ENCODE measurements around the gene SLC19A1.
"Not testable (repeated sequence)": the region's sequence is repeated elsewhere in the genome, so short reads cannot be mapped to it uniquely, and the experiment has no call there.

The SLC19A1 gene

DNA sequence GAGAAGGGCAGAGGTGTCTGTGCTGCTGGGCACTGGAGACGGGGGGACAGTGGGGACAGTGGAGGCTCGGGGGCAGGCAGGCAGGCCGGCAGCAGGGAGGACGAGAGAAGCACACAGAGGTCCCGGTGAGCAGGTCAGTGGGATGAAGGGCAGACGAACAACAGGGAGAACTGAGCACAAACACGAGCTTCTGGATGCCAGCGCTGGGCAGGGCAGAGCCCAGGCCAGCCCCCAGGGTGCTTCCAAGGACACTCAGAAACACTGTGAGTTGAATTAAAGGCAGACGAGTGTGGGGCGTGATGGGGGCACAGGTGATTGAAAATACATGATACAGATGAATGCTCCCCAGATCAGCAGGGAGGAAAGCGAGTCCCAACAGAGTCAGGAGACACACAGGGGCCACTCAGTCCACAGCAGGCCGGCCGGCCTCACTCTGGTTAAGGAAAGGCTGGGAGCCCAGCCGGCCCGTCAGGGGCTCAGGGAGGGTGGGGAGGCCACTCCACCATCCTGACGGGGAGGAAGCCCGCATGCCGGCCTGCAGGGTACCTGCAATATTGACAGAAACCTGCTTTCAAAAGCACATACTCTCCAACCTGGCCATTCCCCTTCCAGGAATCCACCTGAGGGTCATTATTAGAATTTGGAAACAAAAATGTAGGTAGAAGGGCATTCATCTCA lies 14.1 kb downstream of the SLC19A1 start:
- H3K4me3 ChIP-seq (ENCODE audit: low read depth, low read length): no peak overlapping the region
- TF ChIP-seq, protein P1, sequence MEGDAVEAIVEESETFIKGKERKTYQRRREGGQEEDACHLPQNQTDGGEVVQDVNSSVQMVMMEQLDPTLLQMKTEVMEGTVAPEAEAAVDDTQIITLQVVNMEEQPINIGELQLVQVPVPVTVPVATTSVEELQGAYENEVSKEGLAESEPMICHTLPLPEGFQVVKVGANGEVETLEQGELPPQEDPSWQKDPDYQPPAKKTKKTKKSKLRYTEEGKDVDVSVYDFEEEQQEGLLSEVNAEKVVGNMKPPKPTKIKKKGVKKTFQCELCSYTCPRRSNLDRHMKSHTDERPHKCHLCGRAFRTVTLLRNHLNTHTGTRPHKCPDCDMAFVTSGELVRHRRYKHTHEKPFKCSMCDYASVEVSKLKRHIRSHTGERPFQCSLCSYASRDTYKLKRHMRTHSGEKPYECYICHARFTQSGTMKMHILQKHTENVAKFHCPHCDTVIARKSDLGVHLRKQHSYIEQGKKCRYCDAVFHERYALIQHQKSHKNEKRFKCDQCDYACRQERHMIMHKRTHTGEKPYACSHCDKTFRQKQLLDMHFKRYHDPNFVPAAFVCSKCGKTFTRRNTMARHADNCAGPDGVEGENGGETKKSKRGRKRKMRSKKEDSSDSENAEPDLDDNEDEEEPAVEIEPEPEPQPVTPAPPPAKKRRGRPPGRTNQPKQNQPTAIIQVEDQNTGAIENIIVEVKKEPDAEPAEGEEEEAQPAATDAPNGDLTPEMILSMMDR (IDR thresholded peaks at IDR 0.05; ENCODE audit: low read depth, low read length): no peak

DNA sequence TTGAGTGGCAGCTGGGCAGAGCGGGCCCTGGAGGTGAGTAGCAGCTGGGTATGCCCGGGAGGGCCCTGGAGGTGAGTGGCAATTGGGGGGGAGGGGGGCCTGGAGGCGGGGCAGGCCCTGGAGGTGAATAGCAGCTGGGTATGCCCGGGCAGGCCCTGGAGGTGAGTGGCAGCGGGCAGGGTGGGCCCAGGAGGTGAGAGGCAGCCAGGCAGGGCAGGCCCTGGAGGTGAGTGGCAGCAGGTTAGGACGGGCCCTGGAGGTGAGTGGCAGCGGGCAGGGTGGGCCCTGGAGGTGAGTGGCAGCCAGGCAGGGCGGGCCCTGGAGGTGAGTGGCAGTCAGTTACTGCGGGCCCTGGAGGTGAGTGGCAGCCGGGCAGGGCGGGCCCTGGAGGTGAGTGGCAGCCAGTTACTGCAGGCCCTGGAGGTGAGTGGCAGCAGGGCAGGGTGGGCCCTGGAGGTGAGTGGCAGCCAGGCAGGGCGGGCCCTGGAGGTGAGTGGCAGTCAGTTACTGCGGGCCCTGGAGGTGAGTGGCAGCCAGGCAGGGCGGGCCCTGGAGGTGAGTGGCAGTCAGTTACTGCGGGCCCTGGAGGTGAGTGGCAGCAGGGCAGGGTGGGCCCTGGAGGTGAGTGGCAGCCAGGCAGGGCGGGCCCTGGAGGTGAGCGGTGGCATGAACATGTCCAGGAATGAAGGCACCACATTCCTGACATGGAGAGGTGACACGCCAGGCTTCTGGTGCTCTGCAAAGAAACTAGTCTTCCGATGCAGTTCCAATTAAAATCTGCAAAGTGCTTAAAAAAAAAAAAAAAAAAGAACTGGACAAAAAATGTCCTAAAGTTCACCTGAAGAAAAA lies 14.9 kb downstream of the SLC19A1 start:
- not testable (repeated sequence) for H3K4me3 ChIP-seq (ENCODE audit: low read depth, low read length)

DNA sequence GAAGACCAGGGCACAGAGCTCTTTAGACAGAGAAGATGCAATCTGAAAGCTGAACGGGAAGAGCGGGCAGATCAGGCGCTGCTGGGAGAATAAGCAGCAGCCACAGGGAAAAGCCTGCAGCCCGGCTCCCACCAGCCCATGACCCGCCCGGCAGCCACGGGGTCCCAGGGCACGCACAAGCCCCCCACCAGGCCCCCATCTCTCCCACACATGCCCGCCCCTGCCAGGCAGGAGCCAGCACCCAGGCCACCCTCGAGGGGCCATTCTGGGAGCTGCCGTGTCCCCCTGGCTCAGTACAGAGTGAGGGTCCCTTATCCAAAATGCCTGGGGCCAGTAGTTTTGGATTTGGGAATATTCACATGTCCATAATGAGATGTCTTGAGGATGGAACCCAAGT lies 16.3 kb downstream of the SLC19A1 start:
- no peak overlapping the region for H3K4me3 ChIP-seq (ENCODE audit: low read depth, low read length)
- TF ChIP-seq, protein P1 (IDR thresholded peaks at IDR 0.05; ENCODE audit: low read depth, low read length): no peak

DNA sequence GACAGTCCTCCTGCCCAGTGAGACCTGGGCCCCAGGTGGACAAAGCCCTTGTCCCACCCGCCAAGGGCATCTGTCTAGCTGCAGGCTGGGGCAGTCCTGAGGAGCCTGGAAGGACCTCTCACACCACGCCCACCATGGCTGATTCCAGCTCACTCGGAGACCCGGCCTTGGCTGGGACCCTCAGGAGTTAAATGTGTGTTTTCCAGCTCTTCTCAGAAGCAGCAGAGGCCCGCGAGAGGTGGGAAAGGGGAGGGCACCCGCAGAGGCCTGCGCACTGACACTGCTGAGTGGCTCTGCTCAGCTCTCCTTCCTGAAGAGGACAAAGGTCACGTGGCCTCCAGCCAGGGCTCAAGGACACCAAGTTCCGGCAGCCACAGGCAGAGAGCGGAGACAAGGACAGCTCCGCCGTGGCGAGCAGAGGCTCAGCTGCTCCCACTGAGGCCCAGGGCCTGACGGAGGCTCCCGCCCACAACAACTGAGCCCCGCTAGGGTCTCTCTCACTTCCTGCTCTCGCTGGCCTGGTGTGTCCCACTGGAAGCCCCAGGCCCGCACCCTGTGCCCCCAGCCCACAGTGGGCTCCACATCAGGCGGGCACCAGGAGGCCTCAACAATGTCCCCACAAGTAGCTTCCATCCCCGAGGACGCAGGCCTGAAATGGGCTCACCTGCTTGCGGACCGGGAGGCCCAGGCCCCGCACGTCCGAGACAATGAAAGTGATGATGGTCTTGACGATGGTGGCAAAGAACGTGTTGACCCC lies 16.9 kb downstream of the SLC19A1 start:
- H3K4me3 ChIP-seq (ENCODE audit: low read depth, low read length): no peak overlapping the region
- TF ChIP-seq, protein P1 (IDR thresholded peaks at IDR 0.05; ENCODE audit: low read depth, low read length): no peak

DNA sequence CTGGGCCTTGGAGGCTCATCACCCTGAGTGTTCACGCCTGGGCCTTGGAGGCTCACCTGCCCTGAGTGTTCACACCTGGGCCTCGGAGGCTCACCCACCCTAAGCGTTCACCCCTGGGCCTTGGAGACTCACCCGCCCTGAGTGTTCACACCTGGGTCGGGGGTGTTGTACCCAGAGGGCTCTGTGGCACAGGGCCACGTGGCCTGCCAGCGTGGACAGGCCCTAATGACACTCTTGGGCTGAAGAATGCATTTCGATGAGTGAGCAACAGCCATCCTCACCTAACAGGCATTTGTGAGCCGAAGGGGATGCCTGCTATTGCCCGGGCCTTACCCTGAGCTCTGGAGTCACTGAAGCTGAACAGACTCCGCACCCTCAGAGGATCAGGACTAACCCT lies 17.5 kb downstream of the SLC19A1 start:
- TF ChIP-seq, protein P1 (IDR thresholded peaks at IDR 0.05; ENCODE audit: low read depth, low read length): no peak
- no peak overlapping the region for H3K4me3 ChIP-seq (ENCODE audit: low read depth, low read length)

DNA sequence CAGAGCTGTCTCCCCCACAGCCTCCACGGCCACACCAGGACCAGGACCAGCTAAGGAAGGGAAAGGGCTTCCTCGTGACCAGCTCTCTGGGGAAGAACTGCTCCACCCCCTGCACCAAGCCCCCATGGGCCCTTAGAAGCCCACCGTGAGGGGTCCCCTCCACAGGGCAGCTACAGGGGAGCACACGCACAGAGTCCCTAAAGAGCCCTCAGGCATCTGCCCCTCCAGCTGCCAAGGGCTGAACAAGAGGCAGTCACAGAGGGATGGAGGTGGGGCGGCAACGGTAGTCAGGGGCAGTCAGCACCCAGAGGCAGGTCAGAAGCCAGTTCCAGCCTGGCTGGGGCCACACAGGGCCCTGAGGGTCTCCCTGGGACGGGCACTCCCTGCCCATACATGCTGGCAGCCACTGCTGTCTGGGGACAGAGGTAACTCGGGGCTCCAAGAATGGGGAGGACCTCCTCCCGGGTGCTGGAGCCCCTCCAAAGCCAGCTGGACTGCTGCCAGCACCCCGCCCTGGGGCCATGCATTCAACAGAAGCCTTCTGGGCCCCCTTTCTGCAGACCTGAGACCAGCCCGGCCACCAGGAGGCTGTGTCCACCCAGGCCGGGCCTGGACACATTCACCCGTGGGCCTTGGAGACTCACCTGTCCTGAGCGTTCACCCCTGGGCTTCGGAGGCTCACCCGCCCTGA lies 18.7 kb downstream of the SLC19A1 start:
- H3K4me3 ChIP-seq (ENCODE audit: low read depth, low read length): no peak overlapping the region
- TF ChIP-seq, protein P1 (IDR thresholded peaks at IDR 0.05; ENCODE audit: low read depth, low read length): no peak

DNA sequence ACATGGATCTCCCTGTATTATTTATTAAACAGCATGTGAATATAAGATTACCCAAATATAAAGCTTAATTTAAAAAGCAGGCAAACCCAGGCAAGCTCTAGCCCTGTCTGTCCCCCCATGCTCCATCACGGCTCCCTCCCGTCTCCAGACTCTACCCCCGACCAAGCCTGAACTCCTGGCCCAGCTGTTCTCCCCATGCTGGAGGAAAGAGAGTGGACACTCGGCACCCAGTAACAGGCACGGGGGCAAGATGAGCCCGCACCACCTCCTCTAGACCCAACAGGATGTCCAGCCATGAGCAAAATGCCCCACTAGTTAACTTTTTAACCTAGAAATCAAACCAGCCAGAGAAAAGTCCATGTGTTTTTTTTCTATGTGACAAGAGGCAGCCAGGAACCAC lies 19.3 kb downstream of the SLC19A1 start:
- TF ChIP-seq, protein P1 (IDR thresholded peaks at IDR 0.05; ENCODE audit: low read depth, low read length): no peak
- no peak overlapping the region for H3K4me3 ChIP-seq (ENCODE audit: low read depth, low read length)

All from WI38 (cell line).